NCI-H82 (cell line): ENCODE measurements around the gene RIMBP2.
"Not testable (repeated sequence)": the region's sequence is repeated elsewhere in the genome, so short reads cannot be mapped to it uniquely, and the experiment has no call there.

ENCODE experiments used
- DNase-seq: peaks from one replicate; lab custom pipeline; 2025; lab: John Stamatoyannopoulos, UW

RIMBP2 gene

DNA sequence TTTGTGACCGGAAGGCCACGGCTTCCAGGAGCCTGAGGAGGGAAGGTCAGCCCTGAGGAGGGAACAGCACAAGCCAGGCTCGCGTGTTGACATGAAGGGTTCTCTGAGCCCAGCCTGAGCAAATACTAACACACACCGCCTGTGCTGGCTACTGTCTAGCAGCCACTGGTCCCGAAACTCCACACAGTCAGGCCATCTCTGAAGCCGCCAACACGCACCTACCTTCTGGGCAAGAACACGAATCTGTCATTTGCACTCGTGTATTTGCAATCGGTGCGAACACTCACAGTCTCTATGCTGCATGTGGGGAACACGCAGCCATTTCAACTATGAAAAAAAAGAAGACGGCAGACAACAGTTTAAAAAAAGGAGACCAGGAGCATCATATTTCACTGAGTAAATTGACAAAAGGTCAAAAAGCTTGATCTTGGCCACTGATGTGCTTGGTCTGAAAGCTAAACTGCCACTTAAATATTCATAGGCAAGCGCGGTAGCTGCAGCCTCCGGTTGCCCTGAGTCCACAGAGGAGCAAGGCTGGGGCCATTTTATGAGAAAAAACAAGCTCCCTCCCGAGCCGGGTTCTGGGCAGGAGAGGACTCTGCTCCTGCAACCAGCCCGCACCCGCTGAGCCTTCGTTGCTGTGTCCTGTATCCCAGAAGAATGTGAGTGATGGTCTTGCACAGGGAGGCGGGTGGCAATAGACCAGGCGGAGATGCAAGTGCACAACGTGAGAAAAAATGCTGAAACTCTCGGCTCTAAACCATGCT is 57.8 kb downstream of the RIMBP2 start:
- no peak for DNase-seq

DNA sequence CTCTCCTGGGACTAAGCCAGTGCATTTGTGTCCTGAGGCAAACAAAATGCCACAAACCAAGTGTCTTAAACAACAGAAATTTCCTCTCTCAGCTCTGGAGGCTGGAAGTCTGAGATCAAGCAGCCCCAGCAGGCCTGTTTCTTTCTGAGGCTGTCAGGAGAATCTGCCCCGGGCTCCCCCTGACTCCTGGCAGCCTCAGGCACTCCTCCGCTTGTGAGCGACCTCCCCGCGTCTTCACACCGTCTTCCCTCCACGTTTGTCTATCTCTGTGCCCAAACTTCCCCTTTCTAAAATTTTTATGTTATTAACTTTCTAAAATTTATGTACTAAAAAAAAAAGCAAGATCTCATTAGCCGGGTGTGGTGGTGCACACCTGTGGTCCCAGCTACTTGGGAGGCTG is 59.7 kb downstream of the RIMBP2 start:
- DNase-seq = no peak

DNA sequence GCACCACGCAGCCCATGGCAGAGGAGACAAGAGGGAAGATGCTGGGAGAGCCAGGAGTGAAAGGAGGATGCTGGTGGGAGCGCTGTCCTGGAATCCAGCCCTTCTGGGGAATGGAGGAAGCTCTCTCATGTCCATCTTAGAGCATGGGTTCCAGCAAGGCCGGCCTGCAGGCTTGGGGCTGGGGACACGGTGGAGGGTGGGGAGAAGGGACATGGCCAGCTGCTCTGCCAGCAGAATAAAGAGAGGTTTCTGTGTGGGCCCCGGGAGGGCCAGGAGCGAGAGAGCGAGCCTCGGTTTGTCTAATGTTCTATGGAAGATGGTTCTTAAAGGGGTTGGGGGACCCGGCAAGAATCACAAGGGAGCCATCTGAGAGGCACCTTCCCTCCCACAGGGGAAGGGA is 60.2 kb downstream of the RIMBP2 start:
- DNase-seq = no peak

DNA sequence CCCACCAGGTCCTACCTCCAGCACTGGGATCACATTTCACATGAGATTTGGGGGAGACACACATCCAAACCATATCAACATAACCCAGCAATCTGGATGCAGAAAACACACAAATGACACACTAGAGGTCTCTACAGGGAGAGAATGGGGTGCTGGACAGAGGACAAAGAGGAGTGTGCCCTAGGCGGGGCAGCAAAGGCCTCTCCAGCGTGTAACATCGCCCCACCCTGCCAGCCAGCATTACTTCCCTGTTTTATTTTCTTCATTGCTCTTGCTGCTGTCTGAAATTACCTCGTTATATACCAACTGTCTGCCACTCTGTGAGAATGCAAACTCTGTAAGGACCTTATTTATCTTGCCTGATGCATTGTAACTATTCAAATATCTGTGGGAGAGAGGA is 61.1 kb downstream of the RIMBP2 start:
- no peak for DNase-seq

DNA sequence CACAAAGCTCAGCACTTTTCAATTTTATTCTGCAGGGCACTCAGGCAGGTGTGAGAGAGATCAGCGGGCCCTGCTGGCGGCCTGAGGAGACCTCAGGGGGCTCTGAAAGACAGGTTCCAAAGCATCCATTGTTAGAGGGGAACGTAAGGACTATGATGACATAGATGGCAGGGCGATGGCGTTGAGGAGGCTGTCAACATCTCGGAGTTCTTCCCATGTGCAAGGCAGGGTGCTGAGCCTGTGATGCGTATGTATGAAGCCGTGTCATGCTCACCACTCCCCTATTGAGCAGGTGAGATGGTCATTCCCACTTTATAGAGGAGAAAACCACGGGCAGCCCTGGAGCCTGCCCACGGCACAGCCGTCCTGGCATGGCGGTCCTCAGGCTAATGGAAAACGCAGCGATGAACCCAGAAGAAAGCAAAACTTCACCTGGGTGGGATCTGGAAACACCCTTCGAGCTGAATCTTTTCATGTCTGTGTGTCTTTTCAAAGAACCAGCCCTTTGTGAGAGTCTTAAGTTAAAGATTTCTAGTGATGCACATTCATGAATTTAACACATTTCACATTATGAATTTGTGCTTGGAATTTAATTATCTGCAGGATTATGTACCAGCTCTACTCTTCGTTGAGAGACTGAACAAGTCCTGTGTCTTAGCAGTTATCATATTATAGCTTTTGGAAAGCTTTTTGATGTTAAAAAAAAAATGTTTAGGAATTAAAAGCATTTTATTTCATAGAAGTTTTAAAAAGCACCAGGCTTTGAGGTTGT is 64.7 kb downstream of the RIMBP2 start:
- no peak for DNase-seq

DNA sequence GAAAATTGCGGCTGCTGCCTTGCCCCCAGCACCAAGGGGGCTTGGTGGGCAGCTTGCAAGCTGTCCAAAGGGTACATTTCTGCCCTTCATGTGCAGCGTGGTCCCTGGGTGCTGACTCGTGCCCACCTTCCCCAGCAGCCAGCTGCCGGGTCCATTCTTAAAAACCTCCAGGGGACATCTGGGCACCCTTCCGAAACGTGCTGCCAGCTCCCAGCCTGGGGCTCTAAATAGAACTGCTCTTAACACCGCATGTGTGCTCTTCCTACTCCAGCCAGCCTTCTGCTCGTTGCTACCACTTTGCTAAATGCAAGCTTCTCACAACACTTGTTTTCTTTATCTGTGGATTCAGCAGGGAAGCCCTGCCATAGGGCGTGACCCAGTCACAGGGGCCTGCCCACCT is 66.0 kb downstream of the RIMBP2 start:
- DNase-seq = no peak

DNA sequence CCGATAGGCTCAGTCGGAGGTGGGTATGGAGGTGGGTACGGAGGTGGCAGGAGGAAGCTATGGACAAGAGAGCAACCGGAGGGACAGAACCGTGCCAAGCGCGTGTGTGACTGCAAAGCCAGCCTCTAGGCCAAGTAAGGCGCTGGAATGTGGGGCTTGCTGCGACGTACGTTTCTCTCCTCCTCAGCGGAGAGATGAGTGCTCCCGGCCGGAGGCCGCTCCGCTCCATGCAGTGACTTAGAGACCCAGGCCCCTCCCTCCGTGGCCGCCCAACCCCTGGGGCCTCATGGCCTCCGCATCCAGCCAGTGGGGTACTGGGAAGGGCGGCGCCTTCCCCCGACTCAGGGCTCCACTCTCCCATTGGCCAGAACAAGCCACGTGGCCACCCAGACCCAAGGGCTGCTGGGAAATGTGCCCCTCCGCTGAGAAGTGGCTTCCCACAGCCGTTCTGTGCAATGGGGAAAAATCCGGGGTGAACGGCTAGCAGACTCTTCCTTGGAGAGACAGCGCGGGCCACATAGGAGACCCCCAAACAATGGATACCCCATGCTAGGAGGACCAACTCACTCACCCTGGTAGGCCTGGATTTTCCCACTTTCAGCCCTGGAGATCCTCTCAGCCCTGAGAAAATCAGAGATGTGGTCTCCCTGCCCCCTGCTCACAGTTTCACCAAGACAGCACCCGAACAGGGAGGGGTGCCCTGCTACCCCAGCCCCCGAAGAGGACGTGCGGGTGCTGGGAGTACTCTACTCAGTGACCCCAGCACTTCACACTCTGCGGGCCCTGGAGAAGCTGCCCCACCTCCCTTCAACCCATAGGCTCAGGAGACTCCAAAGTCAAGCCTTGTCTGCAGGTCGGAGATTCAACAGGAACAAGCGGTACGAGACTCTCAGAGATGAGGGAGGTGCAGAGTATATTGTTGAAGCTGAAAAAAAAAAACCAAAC is 66.7 kb downstream of the RIMBP2 start:
- no peak for DNase-seq

DNA sequence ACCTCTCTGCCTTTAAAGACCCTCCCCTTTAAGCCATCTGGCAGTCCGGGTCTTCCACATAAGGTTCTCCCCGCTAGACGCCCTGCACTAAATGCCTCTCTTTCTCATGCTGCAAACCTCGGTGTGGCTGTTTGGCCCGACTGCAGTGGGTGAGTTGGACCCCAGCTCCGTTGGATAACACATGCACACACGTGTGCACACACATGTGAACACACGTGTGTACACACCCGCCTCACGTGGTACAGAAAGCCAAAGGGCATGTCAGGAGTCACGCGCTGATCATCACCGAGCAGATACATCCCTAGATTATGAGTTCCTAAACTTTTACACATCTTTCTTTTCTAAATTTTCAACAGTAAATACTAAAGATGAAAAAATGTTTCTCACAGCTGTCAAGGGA is 68.3 kb downstream of the RIMBP2 start:
- DNase-seq = peak; percentile 46

DNA sequence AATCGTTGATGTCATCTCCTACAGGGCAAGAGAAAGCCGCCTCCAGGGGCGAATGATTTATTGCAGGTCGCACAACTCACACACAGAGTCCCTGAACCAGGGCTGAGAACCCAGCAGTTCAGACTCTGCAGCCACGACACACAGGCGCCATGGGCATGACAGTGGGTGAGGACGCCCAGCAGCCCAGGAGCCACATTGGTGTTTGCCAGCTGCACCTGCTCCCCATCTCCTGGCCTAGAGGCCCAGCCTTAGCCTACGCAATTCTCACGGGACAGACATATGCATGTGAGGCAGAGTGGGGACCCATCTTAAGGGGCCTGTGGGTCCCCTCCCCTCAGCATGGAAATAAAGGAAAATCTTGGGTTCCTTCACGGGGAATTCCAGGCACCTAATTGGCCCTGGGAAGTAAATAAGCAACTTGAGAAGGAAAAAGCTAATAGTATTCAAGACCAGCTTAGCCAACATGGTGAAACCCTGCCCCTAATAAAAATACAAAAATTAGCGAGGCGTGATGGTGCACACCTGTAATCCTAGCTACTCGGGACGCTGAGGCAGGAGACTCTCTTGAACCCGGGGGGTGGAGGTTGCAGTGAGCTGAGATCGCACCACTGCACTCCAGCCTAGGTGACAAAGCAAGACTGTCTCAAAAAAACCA is 69.3 kb downstream of the RIMBP2 start:
- no peak for DNase-seq

DNA sequence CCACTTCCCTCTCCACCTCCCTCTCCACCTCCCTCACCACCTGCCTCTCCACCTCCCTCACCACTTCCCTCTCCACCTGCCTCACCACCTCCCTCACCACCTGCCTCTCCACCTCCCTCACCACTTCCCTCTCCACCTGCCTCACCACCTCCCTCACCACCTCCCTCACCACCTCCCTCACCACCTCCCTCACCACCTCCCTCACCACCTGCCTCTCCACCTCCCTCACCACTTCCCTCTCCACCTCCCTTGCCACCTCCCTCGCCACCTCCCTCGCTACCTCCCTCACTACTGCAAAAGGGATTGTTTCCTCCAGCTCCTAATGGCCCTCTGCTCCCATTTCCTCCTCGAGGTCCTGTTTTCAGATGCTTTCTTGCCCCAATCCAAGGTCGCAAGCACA is 69.9 kb downstream of the RIMBP2 start:
- not testable (repeated sequence) for DNase-seq

DNA sequence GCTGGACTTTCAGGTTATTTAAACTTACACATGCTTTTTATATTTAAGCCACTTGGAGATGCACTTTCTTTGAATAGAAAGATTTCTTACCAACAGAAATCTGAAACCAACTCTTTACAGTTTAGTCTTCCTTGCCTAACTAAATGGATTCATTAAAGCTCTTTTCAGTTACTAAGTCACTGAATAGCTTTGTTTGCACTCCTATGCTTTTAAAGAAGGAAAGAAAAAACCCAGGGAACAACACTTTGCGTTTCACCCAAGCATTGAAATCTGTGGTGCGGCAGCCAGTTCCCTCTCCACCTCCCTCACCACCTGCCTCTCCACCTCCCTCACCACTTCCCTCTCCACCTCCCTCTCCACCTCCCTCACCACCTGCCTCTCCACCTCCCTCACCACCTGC is 70.3 kb downstream of the RIMBP2 start:
- no peak for DNase-seq

DNA sequence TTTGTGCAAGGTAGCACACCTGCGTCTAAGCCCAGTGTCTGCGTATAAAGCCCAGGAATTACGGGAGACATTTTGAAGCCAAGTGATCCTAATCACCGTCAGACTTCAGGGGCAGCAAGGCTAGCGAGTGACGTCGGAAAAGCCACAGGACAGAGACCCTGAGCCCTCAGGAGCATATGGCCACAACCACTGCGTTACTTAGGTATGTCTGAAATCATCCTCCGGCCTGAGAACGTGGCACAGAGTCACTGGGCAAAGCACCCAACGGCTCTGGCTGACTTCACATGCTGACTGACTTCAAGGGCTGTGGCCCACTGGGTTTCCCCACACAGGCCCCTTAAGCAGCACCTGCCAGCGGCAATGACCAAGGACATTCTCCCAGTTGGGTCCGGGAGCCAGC is 71.5 kb downstream of the RIMBP2 start:
- DNase-seq = peak; percentile 75

DNA sequence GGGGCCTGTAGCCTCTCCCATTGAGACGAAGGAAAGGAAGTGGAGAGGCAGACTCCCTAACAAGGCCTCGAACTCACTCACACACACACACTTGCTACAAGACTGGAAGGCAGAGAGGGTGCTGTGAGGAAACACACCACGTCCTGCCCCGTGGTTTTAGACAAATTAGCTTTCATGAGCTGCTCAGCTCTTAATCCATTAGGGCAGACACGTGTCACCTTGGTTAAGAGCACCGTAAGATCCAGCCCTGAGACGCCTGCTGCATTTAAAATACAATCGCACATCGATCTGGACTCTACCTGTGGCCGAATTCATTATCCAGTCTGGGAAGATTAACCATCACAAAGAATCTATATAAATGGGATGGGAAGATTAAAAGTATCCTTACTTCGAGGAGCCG is 72.0 kb downstream of the RIMBP2 start:
- DNase-seq = peak; percentile 87

DNA sequence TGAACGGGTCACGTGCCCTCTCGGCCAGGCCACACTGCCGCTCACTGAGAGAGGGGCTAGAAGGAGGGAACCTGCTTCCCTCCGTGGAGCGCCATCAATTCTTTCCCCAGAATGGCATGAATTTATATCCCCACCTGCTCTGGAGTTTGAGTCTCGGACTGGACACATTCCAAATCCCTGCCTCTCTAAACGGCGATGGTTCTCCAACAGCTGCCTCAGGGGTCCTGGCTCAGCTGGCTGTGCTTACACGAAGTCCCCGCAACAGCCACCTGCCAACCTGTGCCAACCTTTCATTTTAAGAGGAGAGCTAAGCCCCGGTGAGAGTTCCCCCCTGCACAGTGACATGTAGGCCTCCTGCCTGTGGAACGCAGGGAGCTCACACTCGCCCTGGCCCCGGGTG is 73.2 kb downstream of the RIMBP2 start:
- DNase-seq = peak; percentile 38

DNA sequence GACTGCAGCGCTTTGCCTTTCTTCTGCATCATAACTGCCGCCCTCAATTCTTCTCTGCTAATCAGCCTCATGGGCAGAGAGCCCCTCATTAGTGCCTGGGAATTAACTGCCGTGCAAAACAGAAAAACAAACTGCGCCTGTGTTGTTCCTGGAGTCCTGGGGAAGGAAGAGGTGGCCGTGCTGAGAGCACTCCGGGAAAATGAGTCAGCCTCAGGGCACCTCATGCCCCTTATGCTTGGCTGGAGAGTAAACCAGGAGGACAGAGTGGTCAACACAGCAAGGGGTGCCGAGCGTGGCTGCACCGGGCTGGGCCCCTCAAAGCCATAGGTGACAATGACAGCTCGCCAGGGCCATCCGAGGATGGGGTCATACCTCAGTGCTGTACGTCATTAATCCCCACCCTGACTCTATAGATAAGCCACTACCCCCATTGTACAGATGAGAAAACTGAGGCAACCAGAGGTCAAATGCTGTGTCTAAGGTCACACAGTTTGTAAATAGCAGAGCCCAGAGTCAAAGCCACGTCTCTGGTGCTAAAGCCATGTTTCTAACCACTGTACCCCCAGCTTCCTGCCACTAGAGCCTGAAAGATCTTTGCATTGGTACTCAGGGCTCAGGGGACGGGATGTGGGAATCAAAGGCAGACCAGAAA is 74.4 kb downstream of the RIMBP2 start:
- DNase-seq = no peak

DNA sequence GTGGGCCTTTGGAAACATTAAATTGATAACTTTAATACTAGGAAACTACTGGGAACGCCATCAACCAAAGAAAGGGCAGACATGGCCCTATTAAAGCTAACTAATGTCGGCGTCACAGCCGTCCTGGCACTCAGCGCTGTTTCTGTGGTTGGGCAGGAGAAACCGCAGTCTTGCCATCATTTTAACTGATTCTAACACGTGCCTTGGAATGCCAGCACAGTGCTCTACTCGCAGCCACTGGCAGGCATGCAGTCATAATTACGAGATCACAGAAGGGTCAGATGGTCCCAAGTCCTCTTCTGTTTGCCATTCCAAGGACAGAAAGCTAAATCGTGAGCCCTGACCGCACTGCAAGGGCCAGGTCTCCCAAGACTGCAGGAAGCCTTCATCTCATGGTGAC is 75.2 kb downstream of the RIMBP2 start:
- DNase-seq = no peak

DNA sequence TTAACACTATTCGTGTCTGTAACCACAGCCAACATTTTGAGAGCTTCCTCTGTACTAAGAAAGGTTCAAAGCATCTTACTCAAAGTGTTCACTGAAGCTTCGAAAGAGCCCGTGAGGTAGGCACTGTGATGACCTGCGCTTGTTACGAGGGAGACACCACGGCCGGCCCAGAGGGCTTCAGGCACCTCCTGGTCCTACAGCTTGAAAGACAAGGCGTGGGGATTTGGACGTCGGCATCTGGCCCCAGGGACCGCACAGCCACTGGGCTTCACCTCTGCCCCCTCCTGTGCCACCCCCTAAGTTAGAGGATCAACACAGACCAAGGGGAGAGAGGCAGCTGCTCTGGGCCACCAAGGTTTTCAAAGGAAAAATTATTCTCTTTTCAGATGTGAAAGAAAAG is 75.6 kb downstream of the RIMBP2 start:
- peak; percentile 41 for DNase-seq

DNA sequence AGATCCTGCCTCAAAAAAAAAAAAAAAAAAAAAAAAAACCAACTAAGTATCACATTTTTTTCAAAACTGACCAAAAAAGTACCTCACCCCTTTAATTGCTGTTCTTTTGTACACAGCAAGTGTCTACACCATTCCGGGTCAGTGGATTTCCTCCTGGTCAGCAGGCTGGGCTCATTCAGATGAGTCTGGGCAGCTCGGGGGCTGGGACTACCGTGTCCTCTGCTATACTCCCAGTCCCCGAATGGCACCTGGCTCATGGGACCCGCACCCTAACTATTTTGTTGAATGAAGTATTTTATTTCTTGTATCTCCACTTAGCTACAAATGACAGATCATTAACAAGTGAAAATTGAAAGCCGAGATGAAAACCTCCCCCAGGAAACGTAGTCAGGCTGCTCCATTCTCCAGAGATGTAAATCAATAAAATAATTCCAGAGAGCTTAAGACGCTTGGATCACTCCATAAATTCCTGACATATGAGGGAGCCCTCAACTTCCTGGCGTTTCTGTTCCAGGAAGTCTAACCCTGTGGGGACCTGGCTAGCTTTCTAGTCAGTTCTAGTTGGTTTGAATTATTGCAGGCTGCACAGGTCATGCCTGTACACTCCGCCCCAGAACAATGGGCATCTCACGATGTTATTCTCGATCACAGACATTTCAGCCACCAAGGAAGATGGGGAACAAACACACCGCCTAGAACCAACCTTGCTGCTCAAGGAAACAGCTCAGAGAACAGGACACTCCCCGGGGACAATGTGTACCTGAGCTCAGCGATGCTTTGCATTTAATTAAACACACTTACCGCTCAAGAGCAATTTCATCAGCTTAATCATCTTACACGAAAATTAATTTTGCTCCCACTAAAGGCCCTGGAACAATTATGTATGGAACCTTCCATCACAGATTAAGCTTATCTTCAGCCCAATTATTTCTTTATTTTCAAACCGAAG is 76.3 kb downstream of the RIMBP2 start:
- peak; percentile 44 for DNase-seq

DNA sequence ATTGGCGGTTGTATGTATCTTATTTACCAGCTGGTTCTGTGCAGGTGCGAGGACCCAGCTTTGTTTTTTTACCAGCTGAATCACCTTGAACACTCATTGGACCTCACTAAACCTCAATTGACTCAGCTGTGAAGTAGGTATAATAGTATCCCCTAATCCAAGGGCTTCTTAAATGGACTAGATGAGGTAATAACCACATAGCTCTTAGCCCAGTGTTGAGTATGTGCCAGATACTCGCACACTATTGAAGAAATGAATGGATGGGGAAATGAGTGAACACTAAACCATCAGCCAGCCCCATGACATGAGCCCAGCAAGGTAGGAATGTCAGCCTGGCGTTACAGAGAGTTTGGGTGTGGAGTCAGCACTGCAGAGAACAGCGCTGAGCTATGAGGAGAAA is 79.7 kb downstream of the RIMBP2 start:
- DNase-seq = no peak

DNA sequence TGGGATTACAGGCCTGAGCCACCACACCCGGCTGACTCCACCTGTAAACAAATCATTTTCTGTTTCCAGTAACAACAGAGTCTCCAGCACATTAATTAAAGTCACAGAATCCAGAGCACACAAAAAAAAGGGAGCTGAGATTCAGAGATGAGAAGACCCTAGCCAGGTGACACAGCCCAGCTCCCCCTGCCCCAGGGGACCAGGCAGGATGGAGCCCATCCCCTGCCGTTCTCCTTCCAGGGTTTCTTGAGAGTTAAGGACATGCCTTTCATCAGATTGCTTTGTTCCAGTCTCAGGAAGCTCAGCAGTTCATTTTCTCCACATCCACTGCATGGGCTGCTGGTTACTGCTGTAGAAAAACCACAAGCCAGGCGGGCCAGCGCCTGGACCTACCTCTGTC is 81.2 kb downstream of the RIMBP2 start:
- DNase-seq = no peak
